Adipocyte (in vitro differentiated cells): ENCODE data around the gene NAA10.
A peak's percentile ranks its signal among the peaks of the same experiment; 100 is the strongest.

ENCODE experiments used
- DNase-seq: peaks from one replicate; pipeline ENCODE4 v3.0.0-alpha.2; 2015; ENCODE audit warnings: low read depth
- H3K27me3 ChIP-seq: replicated peaks from 2 replicates; pipeline ENCODE4 v1.7.0; 2013; ENCODE audit warnings: mild to moderate bottlenecking, low read length, moderate library complexity; ENCODE audit not compliant: control insufficient read depth, insufficient read depth
- H3K36me3 ChIP-seq: 2 replicates; pipeline ENCODE4 v1.7.0; 2013; ENCODE audit warnings: low read length, mild to moderate bottlenecking, moderate library complexity; ENCODE audit not compliant: control insufficient read depth, insufficient read depth, severe bottlenecking
- H3K4me1 ChIP-seq: 2 replicates; pipeline ENCODE4 v1.7.0; 2013; ENCODE audit warnings: mild to moderate bottlenecking, low read length, moderate library complexity; ENCODE audit not compliant: control insufficient read depth, insufficient read depth
- H3K4me3 ChIP-seq: 2 replicates; pipeline ENCODE4 v1.7.0; 2013; ENCODE audit warnings: mild to moderate bottlenecking, low read length, moderate library complexity
- H3K9ac ChIP-seq: 2 replicates; pipeline ENCODE4 v1.7.0; 2013; ENCODE audit warnings: mild to moderate bottlenecking, low read length, moderate library complexity
- H3K9me3 ChIP-seq: 2 replicates; pipeline ENCODE4 v1.7.0; 2013; ENCODE audit warnings: mild to moderate bottlenecking, low read length, moderate library complexity; ENCODE audit not compliant: control insufficient read depth

NAA10 gene

GRCh38 chrX:153932220-153932915, 2.5 kb downstream of the NAA10 start:
- Histone ChIP-seq H3K9me3 (no peaks in the 10 kb centered on the region), H3K4me1 (peaks cover 18% of the 10 kb centered on the region), H3K4me3 (no peak overlapping the region), H3K9ac (no peak overlapping the region), H3K27me3 (no peaks in the 10 kb centered on the region), H3K36me3 (peaks cover 31% of the 10 kb centered on the region)
- no peak for DNase-seq

GRCh38 chrX:153931748-153932147, 3.1 kb downstream of the NAA10 start:
- no peak overlapping the region for H3K4me3 ChIP-seq
- DNase-seq = no peak
- H3K27me3 ChIP-seq = no peaks in the 10 kb centered on the region
- peak overlapping the region; percentile 18 for H3K9ac ChIP-seq
- H3K4me1 ChIP-seq = peaks cover 23% of the 10 kb centered on the region
- peaks cover 31% of the 10 kb centered on the region for H3K36me3 ChIP-seq
- no peaks in the 10 kb centered on the region for H3K9me3 ChIP-seq

GRCh38 chrX:153931151-153931550, 3.7 kb downstream of the NAA10 start:
- Histone ChIP-seq H3K4me1 (peaks cover 26% of the 10 kb centered on the region), H3K9me3 (no peaks in the 10 kb centered on the region), H3K36me3 (peaks cover 31% of the 10 kb centered on the region), H3K27me3 (no peaks in the 10 kb centered on the region), H3K9ac (peak overlapping the region; percentile 18), H3K4me3 (no peak overlapping the region)
- DNase-seq = no peak

GRCh38 chrX:153930011-153930910, 4.6 kb downstream of the NAA10 start:
- H3K4me1 ChIP-seq = peaks cover 26% of the 10 kb centered on the region

GRCh38 chrX:153929576-153929975, 5.3 kb downstream of the NAA10 start:
- DNase-seq = no peak
- Histone ChIP-seq H3K36me3 (peaks cover 31% of the 10 kb centered on the region), H3K27me3 (no peaks in the 10 kb centered on the region), H3K4me1 (peaks cover 28% of the 10 kb centered on the region), H3K9ac (peak overlapping the region; percentile 32), H3K4me3 (no peak overlapping the region), H3K9me3 (no peaks in the 10 kb centered on the region)

More at GRCh38 chrX:153930011-153930910, 4.6 kb downstream of the NAA10 start:
- no peak for DNase-seq
- Histone ChIP-seq H3K4me3 (no peak overlapping the region), H3K36me3 (peaks cover 31% of the 10 kb centered on the region), H3K9me3 (no peaks in the 10 kb centered on the region), H3K9ac (no peak overlapping the region), H3K27me3 (no peaks in the 10 kb centered on the region)

GRCh38 chrX:153928846-153929245, 6.0 kb downstream of the NAA10 start:
- no peaks in the 10 kb centered on the region for H3K9me3 ChIP-seq
- peaks cover 31% of the 10 kb centered on the region for H3K36me3 ChIP-seq
- peaks cover 33% of the 10 kb centered on the region for H3K4me1 ChIP-seq
- H3K27me3 ChIP-seq = no peaks in the 10 kb centered on the region
- no peak overlapping the region for H3K9ac ChIP-seq
- DNase-seq = no peak
- H3K4me3 ChIP-seq = peak overlapping the region; percentile 66

- H3K9me3 ChIP-seq = no peaks in the 10 kb centered on the region
- H3K4me3 ChIP-seq = peak overlapping the region; percentile 83
- H3K36me3 ChIP-seq = peaks cover 31% of the 10 kb centered on the region
- peak overlapping the region; percentile 91 for H3K9ac ChIP-seq
- H3K4me1 ChIP-seq = peaks cover 35% of the 10 kb centered on the region
- H3K27me3 ChIP-seq = peaks cover 3% of the 10 kb centered on the region
- DNase-seq = peak; percentile 97
Observed at GRCh38 chrX:153927922-153928760, 6.7 kb downstream of the NAA10 start.

- Histone ChIP-seq H3K9ac (peak overlapping the region; percentile 91), H3K27me3 (peaks cover 5% of the 10 kb centered on the region), H3K4me3 (peak overlapping the region; percentile 83), H3K9me3 (no peaks in the 10 kb centered on the region), H3K4me1 (peaks cover 35% of the 10 kb centered on the region), H3K36me3 (peaks cover 31% of the 10 kb centered on the region)
- DNase-seq = peak; percentile 28
Observed at GRCh38 chrX:153927672-153927921, 7.2 kb downstream of the NAA10 start.

GRCh38 chrX:153926858-153927671, 7.8 kb downstream of the NAA10 start:
- Histone ChIP-seq H3K4me1 (peaks cover 35% of the 10 kb centered on the region), H3K9me3 (no peaks in the 10 kb centered on the region), H3K4me3 (peak overlapping the region; percentile 83), H3K9ac (peak overlapping the region; percentile 91), H3K36me3 (peaks cover 27% of the 10 kb centered on the region), H3K27me3 (peaks cover 6% of the 10 kb centered on the region)
- DNase-seq = no peak

- Histone ChIP-seq H3K9ac (no peak overlapping the region), H3K4me3 (peak overlapping the region; percentile 83), H3K9me3 (no peaks in the 10 kb centered on the region), H3K4me1 (peaks cover 31% of the 10 kb centered on the region), H3K27me3 (peaks cover 9% of the 10 kb centered on the region), H3K36me3 (peaks cover 22% of the 10 kb centered on the region)
- no peak for DNase-seq
Observed at GRCh38 chrX:153926552-153926857, 8.3 kb downstream of the NAA10 start.
